Heart left ventricle (tissue), 13 donors: ENCODE measurements around the gene CASZ1.

Experiments used
- CTCF ChIP-seq, 12 donors: fragments of 200-600 bp; sonication (generic) in 4 of 12; IDR thresholded peaks; one replicate each; pipeline versions ENCODE4 v1.5.0 to v1.8.0; 2018 to 2022; ENCODE audit warnings: antibody characterized with exemption in 12 of 12, mild to moderate bottlenecking in 5 of 12
- POLR2A ChIP-seq, 2 donors: fragments of 450-650 bp; IDR thresholded peaks; one replicate each; pipeline ENCODE4 v1.6.1; 2017; ENCODE audit warnings: antibody characterized with exemption in 2 of 2, mild to moderate bottlenecking in 2 of 2, moderate library complexity in 2 of 2
- donor health status: ischemic (EF 13 %, LVEDD 7.1; RV severe dilation, severe dysfunction).
- donor health status: DM: no; HTN: yes; CAD: no.
- donor health status: DM: no; HTN: no; CAD: no.
- donor health status: ischemic (EF 25% LVEDD 6.9; RV normal size, moderate dysfunction).
- donor health status: ischemic (EF 25% LVEDD 5.7; RV mildly dilated, moderate dysfunction).
- donor health status: ischemic (EF 35%, LVEDD 5.7; RV mildly dilated, moderate dysfunction).
- donor health status: nonischemic (EF 11% LVEDD 7.7; RV severe dilation, severe dysfunction).
- donor health status: DM: yes; HTN: yes; CAD: no.
- donor health status: PGD.
- donor health status: ischemic (EF 29% LVEDD 5.4; RV normal size, mild dysfunction).
- donor health status: nonischemic (EF 23%, LVEDD 6.1; RV moderate dilation, normal function).

- TF ChIP-seq CTCF (IDR thresholded peaks at IDR 0.05), result no peak
- TF ChIP-seq POLR2A (IDR thresholded peaks at IDR 0.05), result no peak
These were observed 51.7 kb downstream of the CASZ1 start for GRCh38 chr1:10744654-10745238.
